HG03175 (cell line): ENCODE data around the gene LTV1.
"Not testable (repeated sequence)": the region's sequence is repeated elsewhere in the genome, so short reads cannot be mapped to it uniquely, and the experiment has no call there.

ENCODE experiments used
- ATAC-seq: cut with Tn5 transposase; IDR thresholded peaks from one replicate; pipeline ENCODE4 v1.9.1; 2021; ENCODE audit warnings: mild to moderate bottlenecking, moderate library complexity; ENCODE audit not compliant: unreplicated experiment

LTV1 gene

DNA sequence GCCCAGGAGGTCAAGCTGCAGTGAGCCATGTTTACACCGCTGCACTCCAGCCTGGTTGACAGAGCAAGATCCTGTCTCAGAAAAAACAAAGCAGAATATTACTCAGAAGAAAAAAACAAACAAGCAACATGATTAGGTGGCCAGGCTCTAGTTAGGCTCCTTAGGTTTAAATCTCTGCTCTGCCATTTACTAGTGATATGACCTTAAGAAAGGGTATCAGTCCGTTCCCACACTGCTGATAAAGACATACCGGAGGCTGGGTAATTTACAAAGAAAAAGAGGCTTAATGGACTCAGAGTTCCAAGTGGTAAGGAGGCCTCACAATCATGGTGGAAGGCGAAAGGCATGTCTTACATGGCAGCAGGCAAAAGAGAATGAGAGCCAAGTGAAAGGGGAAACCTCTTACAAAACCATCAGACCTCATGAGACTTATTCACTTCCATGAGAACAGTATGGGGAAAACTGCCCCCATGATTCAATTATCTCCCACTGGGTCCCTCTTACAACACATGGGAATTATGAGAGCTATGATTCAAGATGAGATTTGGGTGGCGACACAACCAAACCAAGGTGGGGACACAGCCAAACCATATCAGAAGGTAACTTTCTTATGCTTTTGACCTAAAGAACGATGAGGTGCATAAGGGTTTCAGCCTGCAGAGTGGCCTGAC, 2.4 kb upstream of the LTV1 start:
- ATAC-seq = no peak

DNA sequence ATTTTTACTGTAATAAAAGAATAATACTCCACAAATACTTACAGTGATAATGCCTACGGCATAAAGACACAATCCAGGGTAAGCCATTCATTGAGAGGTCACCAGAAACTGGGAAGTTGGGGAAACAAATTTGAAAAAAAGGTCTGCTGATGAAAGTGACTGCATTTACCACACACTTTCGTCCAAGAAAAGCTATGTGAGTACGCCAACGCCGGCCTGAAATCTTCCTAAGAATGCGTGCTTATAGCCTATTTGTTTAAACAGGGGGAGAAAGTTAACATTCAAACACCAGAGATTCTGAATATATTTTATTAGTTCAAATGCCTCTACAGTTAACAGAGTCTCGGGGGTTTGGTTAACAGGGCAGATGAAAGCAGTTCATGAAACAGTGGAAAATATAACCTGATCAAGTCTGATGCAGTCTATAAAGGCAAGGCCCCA, 657 bp upstream of the LTV1 start:
- peak; percentile 29 for ATAC-seq

DNA sequence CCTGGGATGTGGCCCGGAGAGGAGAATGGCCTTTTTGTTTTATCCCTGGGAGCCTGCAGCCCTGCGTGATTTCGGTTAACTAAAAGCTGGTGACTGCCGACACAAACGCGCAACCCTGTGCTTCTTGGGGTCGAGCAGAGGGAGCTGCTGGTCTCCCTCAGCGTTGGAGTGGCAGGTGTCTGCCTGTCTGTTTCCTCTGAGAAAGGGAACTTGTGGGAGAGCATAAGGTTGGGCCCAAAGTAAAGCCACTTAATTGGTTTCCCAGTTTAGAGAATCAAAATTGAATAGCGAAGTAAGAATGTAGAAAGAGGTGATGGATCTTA, 500 bp downstream of the LTV1 start:
- peak; percentile 15 for ATAC-seq

DNA sequence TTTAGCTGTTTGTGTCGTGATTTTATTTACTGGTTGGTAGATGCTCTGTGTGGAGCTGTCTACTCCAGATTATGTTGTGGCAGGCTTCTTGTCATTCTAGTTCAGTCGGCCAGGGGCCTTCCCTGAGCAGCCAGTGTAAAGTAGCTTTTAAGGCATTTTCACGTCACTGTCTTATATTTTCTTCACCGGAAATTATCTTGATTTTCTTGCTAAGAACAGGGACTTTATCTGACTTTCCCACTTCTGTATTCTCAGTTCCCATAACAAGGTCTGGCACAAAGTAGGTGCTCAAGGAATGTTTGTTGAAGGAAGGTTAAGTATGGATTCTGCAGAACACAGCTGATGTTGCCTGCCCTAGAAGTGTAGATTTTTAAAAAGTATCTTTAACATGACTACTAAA, 868 bp downstream of the LTV1 start:
- no peak for ATAC-seq

DNA sequence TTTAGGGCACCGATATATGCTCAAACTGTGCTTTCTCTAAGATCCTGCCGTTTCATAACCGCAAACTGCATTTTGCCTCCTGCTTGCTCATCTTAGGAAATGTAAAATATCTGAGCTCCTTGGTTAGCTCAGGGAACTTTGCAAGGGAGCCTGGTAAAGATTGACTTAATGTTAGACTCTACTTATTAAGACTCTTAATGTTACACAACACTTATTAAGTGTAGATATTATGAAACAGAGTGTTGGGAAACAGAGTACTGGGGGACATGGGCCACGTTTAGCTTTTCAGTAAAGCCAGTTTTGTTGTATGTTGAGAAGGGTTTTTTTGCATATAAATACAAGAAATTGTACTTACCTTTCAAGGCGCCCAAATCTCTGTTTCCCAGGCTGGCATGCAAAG, 1.9 kb downstream of the LTV1 start:
- no peak for ATAC-seq

DNA sequence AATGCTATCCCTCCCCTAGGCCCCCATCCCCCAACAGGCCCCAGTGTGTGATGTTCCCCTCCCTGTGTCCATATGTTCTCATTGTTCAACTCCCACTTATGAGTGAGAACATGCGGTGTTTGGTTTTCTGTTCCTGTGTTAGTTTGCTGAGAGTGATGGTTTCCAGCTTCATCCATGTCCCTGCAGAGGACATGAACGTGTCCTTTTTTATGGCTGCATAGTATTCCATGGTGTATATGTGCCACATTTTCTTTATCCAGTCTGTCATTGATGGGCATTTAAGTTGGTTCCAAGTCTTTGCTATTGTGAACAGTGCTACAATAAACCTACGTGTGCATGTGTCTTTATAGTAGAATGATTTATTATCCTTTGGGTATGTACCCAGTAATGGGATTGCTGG, 8.6 kb downstream of the LTV1 start:
- ATAC-seq = not testable (repeated sequence)

DNA sequence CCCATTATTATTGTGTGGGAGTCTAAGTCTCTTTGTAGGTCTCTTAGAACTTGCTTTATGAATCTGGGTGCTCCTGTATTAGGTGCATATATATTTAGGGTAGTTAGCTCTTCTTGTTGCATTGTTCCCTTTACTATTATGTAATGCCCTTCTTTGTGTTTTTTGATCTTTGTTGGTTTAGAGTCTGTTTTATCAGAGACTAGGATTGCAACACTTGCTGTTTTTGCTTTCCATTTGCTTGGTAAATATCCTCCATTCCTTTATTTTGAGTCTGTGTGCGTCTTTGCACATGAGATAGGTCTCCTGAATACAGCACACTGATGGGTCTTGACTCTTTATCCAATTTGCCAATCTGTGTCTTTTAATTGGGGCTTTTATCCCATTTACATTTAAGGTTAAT, 11.9 kb downstream of the LTV1 start:
- not testable (repeated sequence) for ATAC-seq

DNA sequence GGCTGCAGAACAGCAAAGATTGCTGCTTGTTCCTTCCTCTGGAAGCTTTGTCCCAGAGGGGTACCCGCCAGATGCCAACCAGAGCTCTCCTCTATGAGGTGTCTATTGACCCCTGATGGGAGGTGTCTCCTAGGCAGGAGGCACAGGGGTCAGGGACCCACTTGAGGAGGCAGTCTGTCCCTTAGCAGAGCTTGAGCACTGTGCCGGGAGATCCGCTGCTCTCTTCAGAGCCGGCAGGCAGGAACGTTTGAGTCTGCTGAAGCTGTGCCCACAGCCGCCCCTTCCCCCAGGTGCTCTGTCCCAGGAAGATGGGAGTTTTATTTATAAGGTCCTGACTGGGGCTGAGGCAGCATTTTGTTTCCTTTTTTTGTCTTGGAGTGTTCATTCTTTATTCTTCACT, 13.6 kb downstream of the LTV1 start:
- not testable (repeated sequence) for ATAC-seq

DNA sequence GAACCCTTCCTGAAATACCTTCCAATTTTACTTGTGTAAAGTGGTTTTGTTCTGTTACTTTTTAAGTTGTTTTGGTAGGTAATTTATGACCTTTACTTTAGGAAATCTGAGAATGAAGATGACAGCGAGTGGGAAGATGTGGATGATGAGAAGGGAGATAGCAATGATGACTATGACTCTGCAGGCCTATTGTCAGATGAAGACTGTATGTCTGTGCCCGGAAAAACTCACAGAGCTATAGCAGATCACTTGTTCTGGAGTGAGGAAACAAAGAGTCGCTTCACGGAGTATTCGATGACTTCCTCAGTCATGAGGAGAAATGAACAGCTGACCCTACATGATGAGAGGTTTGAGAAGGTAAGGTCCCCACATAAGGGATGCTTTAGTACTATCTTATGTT, 14.5 kb downstream of the LTV1 start:
- no peak for ATAC-seq

DNA sequence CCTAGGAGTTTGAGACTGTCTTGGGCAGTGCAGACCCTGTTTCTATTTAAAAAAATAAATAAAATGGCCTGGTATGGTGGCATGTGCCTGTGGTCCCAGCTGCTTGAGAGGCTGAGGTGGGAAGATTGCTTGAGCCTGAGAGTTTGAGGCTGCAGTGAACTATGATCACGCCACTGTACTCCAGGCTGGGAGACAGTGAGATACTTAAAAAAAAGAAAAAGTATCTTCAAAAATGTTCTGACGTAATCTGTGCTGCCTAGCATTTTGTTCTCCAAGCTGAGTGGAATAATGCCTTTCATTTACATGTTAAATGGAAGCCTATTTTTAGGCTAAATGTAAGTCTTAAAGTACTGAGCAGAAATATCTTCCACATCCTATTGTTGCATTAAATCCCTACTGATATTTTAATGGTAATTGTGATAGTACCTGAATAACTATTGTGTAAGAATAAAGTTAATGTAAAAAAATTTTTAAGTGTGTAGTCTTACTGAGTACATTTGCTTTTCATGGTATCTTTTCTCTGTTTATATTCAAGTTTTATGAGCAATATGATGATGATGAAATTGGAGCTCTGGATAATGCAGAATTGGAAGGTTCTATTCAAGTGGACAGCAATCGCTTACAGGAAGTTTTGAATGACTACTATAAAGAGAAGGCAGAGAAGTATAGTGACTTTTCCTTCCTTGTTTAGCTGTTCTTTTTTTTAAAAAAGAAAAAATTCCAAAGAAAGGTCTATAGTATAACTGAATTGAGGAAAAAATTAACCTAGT, 16.9 kb downstream of the LTV1 start:
- ATAC-seq = no peak

DNA sequence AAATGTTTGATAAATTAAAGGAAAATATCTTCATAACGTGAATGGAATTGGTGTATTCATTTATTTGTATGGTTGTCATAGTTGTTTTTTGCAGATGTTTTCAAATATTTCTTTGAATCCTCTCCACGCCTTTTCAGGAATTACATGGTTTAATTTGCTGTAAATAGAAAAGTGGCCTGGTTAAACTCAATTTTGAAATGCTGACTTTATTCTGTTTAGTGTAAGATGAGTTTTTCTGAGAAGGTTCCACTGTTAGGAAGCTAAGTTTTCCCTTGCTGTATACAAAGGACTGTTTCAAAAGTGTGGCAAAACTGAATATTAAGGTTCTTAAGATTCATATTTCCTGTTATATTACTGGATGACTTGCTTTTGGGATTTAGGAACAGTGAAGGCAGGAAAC, 20.6 kb downstream of the LTV1 start:
- no peak for ATAC-seq

DNA sequence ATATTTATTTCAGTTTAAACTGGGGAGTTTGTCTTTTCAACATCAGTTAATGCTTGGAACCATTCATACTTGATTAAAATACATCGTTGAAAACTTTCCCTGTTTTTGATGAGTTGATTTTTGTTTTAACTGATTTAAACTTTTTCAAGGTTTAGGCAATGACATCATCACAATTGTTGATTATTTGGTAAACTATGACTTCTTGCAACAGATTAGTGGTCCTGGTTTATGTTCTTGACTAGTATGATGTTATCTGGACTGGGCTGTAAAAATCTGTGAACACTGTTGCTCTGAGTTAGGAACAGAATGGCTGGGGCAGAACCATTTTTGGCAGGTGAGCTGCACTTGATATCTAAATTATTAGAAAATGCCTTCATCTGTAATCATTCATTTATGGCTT, 21.1 kb downstream of the LTV1 start, which contains the start of gene ZC2HC1B:
TSS of gene ZC2HC1B (plus strand) at position 241 of the 400 bp plus-strand sequence. CDS start at position 307, 66 bp downstream.
- no peak for ATAC-seq

DNA sequence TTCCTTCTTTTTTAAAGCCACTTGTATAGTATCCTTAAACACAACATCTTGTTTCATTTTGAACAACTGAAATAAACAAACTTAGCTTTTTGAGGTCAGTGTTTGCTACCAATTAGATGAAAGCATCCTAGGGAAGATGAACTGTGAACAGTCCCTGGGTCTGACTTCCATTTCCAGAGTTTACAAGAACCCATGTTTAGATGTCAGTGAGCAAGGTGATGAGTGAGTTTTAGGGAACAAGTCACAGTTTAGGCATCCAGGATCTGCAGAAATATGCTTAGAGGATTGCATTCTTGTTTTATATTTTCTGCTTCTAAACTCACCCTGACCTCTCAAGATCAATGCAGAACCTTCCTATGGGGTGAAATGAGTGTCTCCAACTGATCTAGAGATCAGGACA, 24.1 kb downstream of the LTV1 start:
- ATAC-seq = no peak

DNA sequence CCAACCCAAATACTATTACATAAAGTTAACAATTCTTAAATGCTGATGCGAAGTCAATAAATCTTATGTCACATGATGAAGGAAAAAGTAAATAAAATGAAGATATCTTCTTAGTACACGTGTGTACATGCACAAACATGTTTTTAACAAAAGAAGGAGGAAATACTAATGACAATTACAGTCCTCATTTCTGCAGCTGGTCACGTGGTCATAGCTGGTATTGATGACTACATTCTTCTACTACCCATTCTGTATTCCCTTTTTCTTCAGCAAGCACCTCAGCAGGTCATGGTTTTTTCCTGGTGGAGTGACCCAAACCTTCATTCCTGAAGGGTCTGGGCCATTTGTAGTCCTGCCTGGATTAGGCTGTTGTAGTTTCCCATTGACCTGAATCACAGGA, 25.7 kb downstream of the LTV1 start:
- not testable (repeated sequence) for ATAC-seq

DNA sequence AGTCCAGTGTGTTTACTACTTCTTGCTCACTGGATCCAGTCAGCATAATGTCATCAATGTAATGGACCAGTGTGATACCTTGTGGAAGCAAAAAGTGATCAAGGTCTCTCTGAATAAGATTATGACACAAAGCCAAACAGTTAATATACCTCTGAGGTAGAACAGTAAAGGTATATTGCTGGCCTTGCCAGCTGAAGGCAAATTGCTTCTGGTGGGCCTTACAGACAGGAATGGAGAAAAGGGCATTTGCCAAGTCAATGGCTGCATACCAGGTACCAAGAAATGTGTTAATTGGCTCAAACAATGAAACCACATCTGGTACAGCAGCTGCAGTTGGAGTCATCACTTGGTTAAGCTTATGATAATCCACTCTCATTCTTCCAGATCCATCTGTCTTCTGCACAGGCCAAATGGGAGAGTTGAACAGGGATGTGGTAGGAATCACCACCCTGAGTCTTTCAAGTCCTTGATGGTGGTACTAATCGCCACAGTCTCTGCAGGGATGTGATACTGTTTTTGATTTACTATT, 28.1 kb downstream of the LTV1 start:
- ATAC-seq = not testable (repeated sequence)

DNA sequence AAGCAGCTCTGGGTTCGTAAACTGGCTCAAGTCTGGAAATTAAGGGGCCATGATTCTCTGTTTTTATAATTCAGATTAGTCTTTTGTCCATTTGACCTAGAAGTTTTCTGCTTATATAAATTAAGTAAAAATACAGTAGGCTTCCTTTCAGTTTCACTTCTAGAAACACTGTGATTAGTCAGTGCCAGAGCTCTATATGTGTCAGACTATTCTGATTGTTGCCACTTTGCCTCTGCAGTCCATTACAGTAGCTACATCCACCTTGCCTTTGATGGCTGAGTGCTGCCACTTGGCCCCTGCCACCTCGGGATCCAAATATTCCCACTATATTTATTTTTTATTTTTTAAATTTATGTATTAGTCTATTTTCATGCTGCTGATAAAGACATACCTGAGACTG, 29.1 kb downstream of the LTV1 start:
- peak; percentile 99 for ATAC-seq

DNA sequence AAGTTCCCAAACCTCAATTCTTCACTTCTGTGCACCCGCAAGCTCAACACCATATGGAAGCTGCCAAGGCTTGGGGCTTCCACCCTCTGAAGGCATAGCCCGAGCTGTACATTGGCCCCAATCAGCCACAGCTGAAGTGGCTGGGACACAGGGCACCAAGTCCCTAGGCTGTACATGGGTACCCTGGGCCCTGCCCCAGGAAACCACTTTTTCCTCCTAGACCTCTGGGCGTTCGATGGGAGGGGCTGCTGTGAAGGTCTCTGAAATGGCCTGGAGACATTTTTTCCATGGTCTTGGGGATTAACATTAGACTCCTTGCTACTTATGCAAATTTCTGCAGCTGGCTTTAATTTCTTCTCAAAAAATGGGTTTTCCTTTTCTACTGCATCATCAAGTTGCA, 30.5 kb downstream of the LTV1 start:
- not testable (repeated sequence) for ATAC-seq

DNA sequence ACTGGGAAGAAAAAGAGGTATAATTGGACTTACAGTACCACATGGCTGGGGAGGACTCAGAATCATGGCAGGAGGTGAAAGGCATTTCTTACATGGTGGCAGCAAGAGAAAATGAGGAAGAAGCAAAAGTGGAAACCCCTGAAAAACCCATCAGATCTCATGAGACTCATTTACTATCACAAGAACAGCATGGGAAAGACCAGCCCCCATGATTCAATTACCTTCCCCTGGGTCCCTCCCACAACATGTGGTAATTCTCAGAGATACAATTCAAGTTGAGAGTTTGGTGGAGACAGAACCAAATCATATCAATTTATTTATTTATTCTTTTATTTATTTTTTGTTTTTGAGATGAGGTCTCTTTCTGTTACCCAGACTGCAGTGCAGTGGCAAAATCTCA, 31.4 kb downstream of the LTV1 start:
- ATAC-seq = not testable (repeated sequence)

DNA sequence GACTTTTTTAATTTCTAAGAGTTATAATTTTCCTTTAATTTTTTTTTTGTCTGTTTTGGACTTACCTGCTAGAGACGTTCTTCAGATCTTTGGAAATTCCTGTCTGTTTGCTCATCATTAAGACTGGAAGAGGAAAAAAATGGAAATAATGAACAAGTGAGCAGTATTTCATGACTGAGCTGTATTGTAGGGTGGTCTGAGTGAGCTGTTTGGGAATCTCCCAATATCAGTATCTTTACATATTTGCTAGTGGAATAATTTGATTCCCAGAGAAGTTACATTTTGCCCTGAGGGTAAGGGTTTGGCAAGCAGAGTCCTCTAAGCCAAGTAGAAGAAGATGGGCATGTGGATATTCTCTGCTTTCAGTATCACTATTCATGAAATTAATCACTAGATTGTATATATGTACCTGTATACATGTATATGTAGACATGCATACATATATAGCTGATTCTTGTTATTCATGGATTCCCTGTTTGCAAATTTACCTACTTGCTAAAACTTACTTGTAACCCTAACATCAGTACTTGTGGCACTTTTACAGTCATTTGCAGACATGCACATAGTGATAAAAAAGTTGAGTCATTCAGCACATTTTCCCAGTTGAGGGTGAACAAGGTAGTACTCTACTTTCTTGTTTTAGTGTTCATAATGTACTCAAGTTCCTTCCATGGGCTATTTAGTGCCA, 34.6 kb downstream of the LTV1 start:
- ATAC-seq = no peak

DNA sequence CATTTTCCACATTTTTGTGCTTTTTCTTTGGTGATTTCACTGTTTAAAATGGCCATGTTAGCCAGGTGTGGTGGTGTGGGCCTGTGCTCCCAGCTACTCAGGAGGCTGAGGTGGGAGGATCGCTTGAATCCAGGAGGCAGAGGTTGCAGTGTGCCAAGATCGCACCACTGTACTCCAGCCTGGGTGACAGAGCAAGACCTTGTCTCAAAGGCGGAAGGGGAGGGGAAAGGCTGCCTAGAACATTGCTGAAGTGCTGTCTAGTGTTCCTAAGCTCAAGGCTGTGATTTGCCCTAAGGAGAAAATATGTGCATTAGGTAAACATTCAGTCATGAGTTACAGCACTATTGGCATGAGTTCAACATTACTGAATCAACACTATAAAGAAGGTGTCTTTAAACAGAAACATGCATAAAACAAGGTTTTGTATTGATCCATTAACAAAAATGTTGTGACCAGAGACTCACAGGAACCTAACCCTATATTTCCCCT, 35.2 kb downstream of the LTV1 start:
- ATAC-seq = no peak

DNA sequence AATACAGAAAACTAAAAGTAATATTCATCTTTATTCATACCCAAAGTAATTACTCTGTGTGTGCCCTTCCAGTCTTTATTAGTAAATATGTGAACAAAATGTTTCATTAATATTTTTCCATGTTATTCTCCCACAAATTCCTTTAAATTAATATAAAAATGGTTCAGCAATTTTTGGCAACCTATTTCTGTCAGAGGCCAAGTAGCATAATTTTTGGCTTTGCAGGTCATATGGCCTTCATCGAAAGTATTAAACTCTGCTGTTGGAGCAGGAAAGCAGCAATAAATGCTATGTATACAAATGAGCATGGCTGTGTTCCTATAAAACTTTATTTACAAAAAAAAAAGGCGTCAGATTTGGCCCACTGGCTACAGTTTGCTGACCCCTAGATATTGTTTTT, 37.3 kb downstream of the LTV1 start:
- ATAC-seq = no peak
